Loucy (cell line): ENCODE results near the gene USP20.

Experiments
- CTCF ChIP-seq: fragments of 200-600 bp; sonication (generic); conservative IDR thresholded peaks from 2 replicates; pipeline ENCODE4 v1.5.1; 2014; ENCODE audit warnings: mild to moderate bottlenecking, antibody characterized with exemption, low read length
- EZH2phosphoT487 ChIP-seq: fragments of 200-600 bp; IDR thresholded peaks from 2 replicates; pipeline ENCODE4 v1.6.1; 2018; ENCODE audit warnings: antibody characterized with exemption, mild to moderate bottlenecking, moderate library complexity, borderline replicate concordance

- no peak for TF ChIP-seq CTCF
- TF ChIP-seq EZH2phosphoT487: no peak
Measured at GRCh38 chr9:129902740-129903134, 67.5 kb downstream of the USP20 start.
